ENCODE measurements around the gene CD38.

The CD38 gene

DNA sequence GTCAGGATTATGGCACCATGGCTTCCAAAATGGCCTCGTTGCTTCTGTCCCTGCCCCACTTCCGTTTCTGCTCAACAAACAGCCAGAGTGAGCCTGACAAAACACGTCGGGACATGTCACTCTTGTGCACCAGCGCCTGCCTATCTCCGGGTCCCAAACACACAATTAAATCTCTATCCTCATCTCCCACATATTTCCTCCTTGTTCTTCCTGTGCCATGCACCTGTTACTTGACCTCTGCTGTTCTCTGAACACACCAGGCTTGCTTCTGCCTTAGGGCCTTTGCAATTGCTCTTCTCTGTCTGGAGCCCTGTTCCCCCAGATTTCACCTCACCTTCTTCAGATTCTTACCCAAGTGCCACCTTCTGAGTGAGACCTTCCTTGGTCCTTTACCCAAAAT is 12.7 kb upstream of the CD38 start:
- no peak for DNase-seq

DNA sequence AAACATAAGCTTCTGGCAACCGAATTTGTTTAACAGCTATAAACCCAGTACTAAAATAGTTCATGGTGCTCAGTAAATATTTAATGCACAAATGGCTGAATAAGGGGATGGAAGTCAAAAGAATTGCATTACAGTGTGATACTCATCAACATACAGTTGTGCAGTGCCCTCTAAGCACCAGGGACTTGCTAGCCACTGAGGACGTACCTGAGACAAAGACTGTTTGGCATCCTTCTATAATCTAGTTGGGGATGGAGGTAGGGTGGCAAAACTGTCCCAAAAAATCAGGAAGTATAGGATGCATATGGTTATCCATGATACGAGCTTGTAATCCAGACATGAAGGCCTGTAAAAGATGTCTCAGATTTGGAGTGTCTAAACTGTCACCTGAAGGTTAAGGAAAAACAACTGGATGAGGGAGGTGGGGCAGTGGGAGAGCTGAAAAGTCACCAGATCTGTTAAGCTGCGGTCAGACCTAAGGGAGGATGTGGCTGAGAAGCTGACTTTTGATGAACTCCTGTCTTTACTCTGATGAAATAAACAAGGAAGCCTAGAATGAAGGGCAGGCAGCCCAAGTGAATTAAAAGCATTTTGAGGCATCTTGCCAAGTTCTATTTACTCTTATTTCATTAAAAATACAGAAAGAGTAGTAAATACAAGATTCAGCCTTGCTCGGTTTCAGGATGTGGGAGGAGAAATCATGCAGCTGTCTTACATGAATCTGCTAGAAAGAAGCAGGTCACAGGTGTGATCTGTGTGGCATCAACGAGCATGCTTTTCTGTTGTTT is 12.0 kb upstream of the CD38 start:
- DNase-seq: no peak

DNA sequence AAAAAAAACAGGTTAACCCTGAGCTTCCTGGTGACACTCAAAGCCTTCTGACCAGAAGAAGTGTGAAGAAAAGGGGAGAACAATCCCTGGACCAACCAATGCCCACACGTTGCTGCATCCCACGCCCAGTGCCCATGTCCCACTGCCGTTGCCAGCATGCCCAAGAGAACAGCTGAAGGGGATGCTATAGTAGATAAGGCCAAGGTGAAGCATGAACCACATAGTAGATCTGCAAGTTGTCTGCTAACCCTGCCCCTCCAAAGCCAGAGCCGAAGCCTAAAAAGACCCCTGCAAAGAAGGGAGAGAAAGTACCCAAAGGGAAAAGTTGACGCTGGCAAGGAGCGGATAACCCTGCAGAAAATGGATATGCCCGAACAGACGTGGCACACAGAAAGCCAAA is 11.3 kb upstream of the CD38 start:
- no peak for DNase-seq

DNA sequence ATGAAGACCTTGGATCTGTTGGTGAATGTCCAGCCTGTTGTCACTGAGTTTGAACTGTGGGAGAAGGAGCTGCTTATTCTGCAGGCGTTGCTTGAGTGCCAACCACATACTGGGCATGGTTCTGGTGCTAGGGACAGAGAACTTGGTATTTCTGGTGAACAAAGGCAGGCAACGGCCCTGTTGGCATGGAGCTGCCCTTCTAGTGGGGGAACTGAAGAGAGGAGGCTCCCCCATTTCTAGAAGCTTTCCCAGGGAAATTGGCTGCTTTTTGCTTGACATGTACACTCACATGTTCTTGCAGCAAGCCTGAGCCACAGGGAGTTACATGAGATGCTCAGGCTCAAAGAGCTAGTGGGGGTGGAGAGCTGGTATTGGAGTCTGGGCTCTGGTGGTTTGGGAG is 8.9 kb upstream of the CD38 start:
- no peak for DNase-seq

DNA sequence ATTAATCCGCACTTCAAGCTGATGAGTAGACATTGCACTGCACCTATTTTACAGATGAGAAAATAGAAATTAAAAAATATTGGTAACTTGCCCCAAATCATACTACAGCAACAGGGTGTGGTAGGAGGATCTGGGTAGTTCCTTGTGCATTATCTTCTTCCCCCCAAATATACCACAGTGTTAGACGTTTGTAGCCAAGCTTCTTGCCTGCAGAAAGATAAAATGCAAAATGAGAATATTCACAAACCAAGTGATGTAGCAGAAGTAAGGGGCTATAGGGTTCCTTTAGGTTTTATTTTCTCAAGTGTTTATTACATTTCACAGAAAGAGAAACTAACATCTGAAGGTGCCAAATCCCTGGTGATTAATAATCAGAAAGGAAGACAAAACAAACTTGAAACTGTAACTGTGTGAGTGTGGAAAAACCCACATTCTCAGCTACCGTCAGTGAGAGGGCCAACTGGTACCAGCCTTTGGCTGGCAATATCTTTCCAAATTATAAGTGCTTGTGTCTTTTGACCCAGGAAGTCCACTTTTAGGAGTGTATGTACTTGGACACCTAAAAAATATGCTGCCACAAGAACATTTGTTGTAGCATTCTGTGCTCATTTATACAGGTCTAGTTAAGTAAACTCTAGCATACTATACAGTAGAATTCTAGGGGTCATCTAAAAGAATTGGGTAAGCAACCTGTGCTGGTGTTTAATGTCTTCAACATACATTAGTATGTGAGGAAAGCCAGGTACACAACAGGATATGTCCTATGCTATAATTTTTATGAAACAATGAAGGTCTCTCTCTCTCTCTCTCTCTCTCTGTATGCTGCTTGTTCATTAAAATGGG is 6.7 kb upstream of the CD38 start:
- DNase-seq: no peak

DNA sequence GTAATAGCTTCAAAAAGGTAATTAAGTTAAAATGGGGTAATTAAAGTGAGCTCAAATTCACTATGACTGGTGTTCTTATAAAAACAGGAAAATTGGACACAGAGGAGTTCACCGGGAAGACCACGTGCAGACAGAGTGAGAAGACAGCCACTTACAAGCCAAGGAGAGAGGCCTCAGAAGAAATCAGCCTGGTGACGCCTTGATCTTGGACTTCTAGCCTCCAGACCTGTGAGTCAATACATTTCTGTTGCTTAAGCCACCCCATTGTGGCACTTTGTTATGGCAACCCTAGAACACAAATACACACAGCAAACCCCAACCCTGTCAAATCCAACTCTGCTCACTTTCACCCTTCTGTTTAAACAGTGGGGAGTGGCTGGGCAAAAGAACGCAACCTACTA is 4.1 kb upstream of the CD38 start:
- DNase-seq: no peak

DNA sequence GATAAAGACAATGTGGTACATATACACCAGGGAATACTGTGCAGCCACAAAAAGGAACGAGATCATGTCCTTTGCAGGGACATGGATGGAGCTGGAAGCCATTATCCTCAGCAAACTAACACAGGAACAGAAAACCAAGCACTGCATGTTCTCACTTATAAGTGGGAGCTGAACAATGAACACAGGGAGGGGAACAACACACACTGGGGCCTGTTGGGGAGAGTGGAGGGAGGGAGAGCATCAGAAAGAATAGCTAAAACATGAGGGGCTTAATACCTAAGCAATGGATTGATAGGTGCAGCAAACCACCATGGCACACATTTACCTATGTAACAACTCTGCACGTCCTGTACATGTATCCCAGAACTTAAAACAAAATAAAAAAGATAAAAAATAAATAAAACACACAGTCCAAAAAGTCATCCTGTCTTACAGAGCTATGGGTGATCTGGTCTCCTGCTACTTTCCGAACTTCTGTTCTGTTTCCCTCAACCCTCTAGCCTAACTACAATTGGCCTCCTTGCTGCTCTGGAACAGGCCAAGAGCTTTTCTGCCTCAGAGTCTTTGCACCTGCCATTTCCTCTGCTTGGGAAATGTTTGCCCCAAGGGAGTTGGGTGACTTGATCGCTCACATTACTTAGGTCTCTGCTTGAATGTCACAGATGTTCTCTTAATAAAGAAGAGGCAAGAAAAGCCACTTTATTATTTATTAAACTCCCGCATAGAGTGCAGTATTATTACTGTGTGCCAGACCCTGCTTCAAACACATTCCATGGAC is 1.1 kb upstream of the CD38 start:
- no peak for DNase-seq

DNA sequence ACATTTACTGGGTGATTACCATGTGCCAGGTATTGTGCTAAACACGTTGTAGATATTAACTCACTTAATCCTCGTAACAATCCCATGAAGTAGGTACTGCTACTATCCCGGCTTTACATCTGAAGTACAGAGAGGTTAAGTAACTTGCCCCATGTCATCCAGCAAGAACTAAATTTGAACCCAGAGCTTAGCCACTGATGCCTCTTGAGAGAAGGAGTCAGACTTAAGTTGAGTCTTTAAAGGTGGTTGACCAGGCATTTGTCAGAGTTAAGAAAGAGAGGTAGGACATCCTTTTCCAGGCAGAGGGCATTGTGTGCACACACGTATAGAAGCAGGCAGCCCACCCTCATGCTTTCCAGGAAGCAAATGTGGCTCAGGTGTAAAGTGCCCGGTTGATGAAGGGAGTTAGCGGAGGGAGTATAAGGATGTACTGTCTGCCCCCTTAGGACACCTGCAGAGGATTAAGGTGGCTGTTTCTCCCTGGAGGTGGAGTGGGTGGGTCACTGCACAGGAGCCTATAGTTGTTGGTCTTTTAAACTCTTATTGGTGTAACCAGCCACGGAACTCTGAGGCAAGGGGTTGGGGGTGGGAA is 335 bp upstream of the CD38 start:
- no peak for DNase-seq

DNA sequence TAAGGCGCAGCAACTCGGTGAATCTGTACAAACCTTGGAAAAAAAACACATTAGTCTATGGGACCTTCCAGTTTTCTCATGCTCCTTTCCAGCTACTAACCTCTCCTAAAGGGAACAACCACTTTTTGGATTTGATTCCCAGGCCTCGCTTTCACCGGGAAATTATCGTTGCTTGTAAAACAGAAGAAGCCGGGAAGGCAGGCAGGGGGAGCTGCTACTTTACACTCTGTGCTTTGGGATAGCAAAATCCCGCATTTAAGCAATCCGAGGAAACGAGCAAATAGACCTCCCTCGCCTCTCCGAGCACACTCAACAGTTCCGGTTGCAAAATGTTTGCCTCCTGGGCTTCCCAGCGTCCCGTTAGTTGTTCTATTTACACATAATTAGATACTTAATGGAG is 1.2 kb downstream of the CD38 start:
- DNase-seq: no peak

DNA sequence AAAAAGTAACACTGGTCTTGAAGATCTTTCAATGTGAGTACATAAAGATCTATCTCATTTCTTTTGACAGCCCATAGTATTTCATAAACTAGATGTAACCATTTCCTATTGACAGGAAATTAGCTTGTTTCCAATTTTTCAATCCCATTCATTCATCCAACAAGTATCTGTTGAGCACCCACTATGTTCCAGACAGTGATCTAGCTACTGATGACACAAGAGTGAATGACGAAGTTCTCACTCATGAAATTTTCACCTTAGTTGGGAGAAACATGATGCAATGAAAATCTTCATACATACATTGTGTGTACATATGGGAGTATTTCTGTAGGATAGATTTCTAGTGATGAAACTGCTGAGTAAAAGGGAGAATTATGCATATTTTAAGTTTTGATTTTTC is 1.7 kb downstream of the CD38 start:
- DNase-seq: no peak

DNA sequence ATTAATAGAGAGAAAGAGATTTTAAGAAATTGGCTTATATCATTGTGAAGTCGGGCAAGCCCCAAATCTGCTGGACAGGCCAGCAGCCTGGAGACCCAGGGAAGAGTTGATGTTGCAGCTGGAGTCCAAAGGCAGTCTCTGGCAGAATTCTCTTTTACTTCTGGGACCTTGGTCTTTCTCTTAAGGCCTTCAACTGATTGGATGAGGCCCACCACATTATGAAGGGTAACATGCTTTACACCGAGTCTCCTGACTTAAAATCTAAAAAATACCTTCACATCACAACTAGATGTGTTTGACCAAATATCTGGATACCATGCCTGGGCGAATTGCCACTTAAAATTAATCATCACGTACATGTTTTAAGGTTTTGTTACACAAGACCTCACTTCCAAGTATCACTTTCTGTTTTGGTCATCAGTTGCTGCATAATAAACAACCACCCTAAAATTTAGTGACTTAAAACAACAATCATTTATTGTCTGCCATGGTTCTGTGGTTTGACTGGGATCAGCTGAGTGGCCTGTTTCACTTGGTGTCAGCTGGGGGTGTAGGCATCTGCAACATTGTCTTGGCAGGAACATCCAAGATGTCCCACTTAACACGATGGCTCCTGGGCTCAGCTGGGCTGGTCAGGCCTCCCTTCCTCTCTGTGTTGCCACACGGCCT is 3.4 kb downstream of the CD38 start:
- DNase-seq: no peak

DNA sequence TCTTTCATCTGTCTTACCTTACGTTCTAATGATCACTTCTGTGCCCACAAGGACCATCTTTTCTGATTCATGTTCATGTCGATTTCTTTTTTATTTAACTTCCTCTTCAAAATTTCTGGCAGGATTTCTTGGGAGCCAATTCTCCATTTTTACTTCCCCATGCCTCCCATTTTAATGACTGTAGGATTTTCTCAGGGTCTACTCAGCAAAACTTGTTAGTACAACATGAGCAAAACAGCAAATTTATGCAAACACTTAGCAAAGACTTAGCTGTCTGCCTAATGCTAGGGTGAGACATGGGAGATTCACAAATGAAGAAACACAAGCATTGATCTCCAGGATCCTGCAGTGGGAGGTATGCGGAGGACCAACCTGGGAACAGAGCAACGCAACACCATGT is 5.5 kb downstream of the CD38 start:
- DNase-seq: no peak

DNA sequence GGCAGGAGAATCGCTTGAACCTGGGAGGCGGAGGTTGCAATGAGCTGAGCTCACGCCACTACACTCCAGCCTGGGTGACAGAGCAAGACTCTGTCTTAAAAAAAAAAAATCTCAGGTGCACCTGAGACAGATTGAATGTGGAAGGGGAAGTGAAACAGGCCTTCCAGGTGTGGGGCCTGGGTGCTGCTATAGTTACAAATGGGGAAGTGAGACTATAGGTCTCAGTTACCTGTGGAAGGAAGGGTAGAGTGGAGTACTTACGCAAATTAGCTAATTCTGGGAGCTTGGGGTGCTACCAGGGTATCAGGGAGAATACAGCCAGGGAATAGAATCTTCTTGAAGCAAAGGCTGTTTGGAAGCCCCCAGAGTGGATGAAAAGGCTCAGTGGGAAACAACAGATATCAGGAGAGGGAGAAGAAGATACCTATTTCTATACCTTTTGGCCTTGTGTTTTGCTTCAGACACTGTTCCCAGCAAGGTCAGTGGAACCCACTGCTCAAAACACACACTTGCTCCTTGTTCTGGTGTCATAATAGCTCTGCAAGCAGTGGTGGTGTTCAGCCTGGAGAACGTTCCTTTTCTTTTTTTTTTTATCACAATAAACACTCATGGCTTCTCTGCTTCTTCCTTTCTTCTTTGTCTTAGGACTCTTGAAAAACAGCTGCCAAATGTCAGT is 7.0 kb downstream of the CD38 start:
- no peak for DNase-seq

DNA sequence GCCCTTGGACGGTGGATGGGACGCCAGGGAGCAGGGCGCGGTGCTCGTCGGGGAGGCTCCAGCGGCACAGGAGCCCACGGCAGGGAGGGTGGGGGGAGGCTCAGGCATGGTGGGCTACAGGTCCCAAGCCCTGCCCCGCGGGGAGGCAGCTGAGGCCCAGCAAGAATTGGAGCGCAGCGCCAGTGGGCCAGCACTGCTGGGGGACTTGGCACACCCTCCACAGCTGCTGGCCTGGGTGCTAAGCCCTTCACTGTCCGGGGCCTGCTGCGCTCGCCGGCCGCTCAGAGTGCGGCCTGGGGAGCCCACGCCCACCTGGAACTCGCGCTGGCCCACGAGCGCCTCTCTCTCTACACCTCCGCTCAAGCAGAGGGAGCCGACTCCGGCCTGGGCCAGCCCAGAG is 8.6 kb downstream of the CD38 start:
- DNase-seq: no peak

DNA sequence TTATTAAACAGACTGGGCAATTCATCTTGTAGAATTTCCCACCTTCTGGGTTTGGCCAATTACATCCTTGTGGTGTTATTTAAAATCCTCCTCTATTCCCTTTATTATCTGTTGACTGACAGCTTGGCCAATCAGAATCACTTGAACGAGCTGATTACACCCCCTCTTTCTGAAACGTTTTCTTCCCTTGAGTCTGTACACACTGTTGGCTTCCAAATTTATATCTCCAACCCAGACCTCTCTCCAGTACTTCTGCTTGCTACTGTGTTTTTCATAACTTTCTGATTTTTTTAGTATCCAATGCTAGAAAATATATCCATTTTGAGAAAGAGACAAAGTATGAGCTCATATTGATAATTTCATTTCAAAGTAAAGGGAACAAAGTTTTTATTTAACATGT is 14.8 kb downstream of the CD38 start:
- DNase-seq: no peak

DNA sequence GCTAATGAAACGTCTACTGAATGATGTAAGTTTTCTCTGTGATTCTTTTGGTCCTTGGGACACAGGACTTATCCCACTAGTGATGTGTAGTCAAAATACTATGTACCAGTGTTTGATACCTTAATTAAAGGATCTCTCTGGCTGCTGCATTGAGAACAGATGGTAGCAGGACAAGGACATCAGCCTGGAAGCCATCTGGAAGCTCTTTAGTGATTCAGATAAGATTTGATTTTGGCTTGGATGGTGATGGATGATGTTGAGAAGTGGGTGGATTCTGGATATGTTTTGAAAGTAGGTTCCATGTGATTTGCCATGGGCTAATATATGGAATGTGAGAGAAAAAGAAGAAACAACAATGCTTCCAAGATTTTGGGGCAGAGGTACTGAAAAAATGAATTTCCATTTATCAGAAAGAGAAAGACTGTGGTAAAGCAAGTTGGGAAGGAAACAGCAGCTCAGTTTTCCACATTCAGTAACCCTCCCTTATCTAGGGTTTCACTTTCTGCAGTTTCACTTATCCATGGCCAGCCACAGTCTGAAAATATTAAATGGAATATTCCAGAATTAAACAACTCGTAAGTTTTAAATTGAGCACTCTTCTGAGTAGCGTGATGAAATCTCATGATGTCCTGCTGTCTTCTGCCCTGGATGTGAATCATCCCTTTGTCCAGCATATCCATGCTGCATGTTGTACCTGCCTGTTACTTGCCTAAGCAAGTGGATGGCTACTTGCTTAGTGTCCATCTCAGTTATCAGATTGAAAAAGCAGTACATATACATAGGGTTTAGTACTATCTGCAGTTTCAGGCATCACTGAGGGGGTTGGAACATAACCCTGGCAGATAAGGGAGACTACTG is 15.6 kb downstream of the CD38 start:
- DNase-seq: no peak

DNA sequence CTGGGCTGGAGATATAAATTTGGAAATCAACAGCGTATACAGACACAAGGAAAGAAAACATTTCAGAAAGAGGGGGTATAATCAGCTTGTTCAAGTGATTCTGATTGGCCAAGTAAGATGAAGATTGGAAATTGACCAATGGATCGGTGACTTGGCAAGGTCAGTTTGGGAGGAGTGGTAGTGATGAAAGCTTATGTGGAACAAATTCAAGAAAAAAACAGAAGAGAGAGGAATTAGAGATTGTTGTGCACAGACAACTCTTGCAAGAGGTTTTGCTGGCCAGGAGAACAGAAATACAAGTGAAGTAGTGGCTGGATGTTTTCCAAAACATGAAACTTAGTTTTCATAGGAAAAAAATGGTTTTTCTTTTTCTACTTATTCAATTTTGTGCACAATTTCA is 16.3 kb downstream of the CD38 start:
- DNase-seq: no peak

DNA sequence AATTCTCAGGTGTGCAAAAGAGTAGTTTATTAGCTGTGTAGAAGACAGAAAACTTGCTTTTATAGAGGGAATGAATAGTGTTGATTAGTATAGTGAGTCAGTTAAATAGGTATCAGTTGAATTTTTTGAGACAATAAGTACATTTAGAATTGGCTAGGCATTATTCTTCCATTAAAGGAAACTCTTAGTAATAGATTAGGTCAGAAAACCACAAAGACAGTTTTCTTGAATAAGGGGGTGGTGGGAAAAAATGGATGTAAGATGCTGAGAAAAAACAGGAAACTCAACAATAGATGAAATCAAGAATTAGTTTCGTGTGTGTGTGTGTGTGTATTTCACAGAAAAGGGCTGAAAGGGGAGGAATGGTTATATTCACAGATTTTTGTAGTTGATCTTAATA is 16.8 kb downstream of the CD38 start:
- no peak for DNase-seq

DNA sequence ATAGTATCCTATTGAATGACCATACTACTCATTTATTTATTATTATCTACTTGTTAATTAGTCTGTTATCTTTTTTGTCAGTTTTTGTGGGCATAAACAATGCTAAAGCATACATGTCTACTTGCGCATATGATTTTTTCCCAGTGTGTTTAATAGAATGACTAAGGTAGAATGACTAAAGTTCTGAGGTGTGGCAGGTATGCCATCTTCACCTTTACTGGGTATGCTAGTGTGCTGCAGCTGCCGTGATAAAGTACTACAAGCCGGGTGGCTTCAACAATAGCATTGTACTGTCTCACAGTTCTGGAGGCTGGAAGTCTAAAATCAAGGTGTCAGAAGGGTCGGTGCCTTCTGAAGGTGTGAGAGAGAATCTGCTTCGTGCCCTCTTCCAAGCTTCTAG is 19.2 kb downstream of the CD38 start:
- no peak for DNase-seq

DNA sequence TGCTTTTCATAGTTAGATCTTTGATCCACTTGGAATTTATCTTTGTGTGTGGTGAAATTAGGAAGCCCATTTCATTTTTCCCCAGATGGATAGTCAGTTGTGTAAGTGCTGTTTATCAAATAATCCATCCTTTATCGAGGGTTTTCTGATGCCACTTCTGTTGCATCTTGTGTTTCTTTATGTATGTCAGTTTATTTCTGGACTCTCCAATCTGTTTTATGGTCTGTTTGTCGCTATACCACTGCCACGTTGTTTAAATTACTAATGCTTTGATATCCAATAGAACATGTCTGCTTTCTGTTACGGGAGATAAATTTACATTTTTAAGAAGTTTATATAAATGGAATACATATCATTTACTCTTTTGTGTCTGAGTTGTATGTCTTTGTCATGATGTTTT is 21.0 kb downstream of the CD38 start:
- DNase-seq: no peak

DNA sequence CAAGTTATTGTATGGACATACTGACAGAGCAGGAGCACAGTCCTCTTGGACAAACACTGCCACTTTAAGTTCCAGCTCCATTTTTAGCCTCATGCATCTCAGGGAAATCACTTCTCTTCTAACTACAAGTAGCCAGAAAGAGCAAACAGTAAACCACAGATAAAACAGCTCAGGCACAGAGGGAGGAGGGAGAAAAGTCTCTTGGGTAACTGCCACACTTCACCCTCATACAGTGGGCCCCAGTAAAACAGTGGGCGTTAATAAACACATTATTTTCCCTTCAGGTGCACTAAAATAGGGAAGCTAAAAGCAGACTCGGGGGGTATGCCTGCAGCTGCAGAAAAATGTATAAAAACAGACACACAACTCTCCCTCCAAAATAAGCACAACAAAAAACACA is 21.6 kb downstream of the CD38 start:
- no peak for DNase-seq
